Ishikawa (cell line): ENCODE data around the gene HMCN1.

Source experiments
- CEBPB ChIP-seq: IDR thresholded peaks from 2 replicates; pipeline ENCODE4 v1.6.1; 2012
- CREB1 ChIP-seq: IDR thresholded peaks from 2 replicates; pipeline ENCODE4 v1.6.1; 2012; ENCODE audit warnings: low read depth
- EGR1 ChIP-seq: IDR thresholded peaks from 2 replicates; pipeline ENCODE4 v1.6.1; 2012
- EP300 ChIP-seq: IDR thresholded peaks from 2 replicates; pipeline ENCODE4 v1.6.1; 2012; ENCODE audit warnings: borderline replicate concordance
- FOXM1 ChIP-seq: IDR thresholded peaks from 2 replicates; pipeline ENCODE4 v1.6.1; 2012; ENCODE audit warnings: low read depth, borderline replicate concordance
- NFIC ChIP-seq: IDR thresholded peaks from 2 replicates; pipeline ENCODE4 v1.6.1; 2012
- RAD21 ChIP-seq: IDR thresholded peaks from 2 replicates; pipeline ENCODE4 v1.6.1; 2012; ENCODE audit warnings: low read depth
- REST ChIP-seq: IDR thresholded peaks from 2 replicates; pipeline ENCODE4 v1.6.1; 2012; ENCODE audit warnings: low read depth, mild to moderate bottlenecking
- TAF1 ChIP-seq: IDR thresholded peaks from 2 replicates; pipeline ENCODE4 v1.6.1; 2012; ENCODE audit warnings: low read depth, mild to moderate bottlenecking
- TCF12 ChIP-seq: IDR thresholded peaks from 2 replicates; pipeline ENCODE4 v1.6.1; 2012; ENCODE audit warnings: low read depth
- TEAD4 ChIP-seq: IDR thresholded peaks from 2 replicates; pipeline ENCODE4 v1.6.1; 2012
- USF1 ChIP-seq: IDR thresholded peaks from 2 replicates; pipeline ENCODE4 v1.6.1; 2012
- YY1 ChIP-seq: IDR thresholded peaks from 2 replicates; pipeline ENCODE4 v1.6.1; 2012; ENCODE audit warnings: low read depth
- ZBTB7A ChIP-seq: IDR thresholded peaks from 2 replicates; pipeline ENCODE4 v1.6.1; 2012; ENCODE audit warnings: low read depth
- TF ChIP-seq, protein P1 (sequence below): IDR thresholded peaks from 2 replicates; pipeline ENCODE4 v1.6.1; 2012

HMCN1 gene

DNA sequence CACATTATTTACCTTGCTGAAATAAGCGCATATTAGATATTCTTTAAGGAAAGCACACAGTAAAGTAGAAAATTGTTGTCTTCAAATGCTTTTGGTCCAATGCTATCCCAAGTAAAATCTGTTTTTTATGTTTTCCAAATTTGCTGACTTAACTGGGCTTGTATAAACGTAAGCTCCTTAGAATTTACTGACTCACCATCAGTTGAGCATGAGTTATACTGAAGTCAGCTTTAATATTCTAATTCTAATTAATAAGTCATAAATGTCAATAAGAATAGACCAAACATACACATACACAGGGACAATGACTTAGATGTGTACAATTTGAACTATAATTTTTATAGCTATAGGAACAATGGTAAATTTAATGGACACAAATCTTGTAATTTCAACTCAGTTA, 321.7 kb downstream of the HMCN1 start:
- TF ChIP-seq EP300 (no peak), EGR1 (no peak), REST (no peak), CEBPB (no peak)
- TF ChIP-seq, protein P1, sequence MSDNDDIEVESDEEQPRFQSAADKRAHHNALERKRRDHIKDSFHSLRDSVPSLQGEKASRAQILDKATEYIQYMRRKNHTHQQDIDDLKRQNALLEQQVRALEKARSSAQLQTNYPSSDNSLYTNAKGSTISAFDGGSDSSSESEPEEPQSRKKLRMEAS, result no peak

DNA sequence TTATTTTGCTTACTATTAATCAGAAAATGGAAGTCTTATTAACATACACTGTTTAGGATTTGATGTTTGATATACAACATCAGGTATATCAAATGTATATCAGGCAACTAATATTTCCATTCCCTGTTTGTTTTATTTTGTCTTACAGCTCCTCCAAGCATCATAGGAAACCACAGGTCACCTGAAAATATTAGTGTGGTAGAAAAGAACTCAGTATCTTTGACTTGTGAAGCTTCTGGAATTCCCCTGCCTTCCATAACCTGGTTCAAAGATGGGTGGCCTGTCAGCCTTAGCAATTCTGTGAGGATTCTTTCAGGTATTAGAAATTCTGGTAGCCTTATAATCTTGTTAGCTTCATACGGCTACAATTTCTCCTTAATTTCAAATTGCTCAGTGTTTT, 322.9 kb downstream of the HMCN1 start:
- TF ChIP-seq CEBPB (no peak), ZBTB7A (no peak)

GRCh38 chr1:186059311-186059710, 325.1 kb downstream of the HMCN1 start:
- TF ChIP-seq EGR1, result no peak
- TF ChIP-seq REST, result no peak
- TF ChIP-seq, protein P1, result no peak
- no peak for TF ChIP-seq CEBPB
- no peak for TF ChIP-seq ZBTB7A
- no peak for TF ChIP-seq TEAD4

GRCh38 chr1:186059752-186060151, 325.6 kb downstream of the HMCN1 start:
- TF ChIP-seq TAF1, result no peak
- TF ChIP-seq, protein P1, result no peak
- TF ChIP-seq FOXM1, result no peak
- no peak for TF ChIP-seq TEAD4
- TF ChIP-seq CEBPB, result no peak
- TF ChIP-seq TCF12, result no peak
- no peak for TF ChIP-seq REST

DNA sequence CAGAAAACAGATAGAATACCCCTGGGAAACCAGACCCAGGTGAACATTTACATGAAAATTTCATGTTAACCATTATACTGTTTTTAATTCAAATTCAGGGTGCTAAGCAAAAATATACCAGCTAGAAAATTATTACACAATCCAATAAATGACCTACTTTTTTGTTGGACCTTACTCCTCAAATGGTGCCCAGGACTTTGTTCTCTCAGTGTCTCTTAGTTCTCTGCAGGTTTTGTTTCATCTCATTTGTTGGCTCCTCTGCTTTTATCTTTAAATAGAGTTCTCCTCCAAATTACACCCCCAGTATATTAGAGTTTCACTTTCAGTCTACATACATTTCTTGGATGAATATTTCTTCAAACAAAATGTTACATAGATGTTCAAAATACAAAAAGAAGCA, 326.0 kb downstream of the HMCN1 start:
- TF ChIP-seq FOXM1, result no peak
- no peak for TF ChIP-seq YY1
- no peak for TF ChIP-seq USF1
- no peak for TF ChIP-seq EP300
- no peak for TF ChIP-seq TCF12
- TF ChIP-seq TEAD4, result no peak

DNA sequence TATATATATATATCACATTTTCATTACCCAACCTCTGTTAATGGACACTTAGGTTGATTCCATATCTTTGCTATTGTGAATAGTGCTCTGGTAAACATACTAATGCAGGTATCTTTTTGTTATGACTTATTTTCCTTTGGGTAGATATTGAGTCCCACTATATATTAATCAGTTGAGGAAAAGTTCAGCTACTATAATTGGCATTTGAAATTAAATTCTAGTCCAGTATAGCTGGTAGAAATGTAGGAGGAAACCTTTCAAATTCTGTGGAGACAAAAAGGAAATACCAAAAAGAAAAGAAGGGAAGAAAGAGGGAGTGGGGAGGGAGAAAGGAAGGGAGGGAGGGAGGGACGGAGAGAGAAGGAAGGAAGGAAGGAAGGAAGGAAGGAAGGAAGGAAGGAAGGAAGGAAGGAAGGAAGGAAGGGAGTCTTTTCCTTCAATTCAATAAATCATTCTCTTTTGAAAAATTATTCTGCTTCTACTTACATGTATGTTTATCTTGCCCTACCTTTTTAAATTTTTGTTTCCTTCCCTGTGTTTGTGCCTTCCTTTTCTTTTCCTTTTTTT, 329.0 kb downstream of the HMCN1 start:
- TF ChIP-seq NFIC, result no peak
- TF ChIP-seq USF1, result no peak
- no peak for TF ChIP-seq ZBTB7A
- no peak for TF ChIP-seq EGR1
- no peak for TF ChIP-seq REST
- TF ChIP-seq TEAD4, result no peak
- TF ChIP-seq TAF1, result no peak
- no peak for TF ChIP-seq CEBPB
- no peak for TF ChIP-seq YY1
- no peak for TF ChIP-seq CREB1
- TF ChIP-seq, protein P1, result no peak
- no peak for TF ChIP-seq TCF12
- TF ChIP-seq EP300, result no peak
- TF ChIP-seq FOXM1, result no peak
- no peak for TF ChIP-seq RAD21
